GM12878 (cell line): ENCODE measurements around the gene AASDH. TPM values are rescaled to one million over a fixed set of nuclear protein-coding genes. Genes with fewer than 3 reads are reported as not detected.

ENCODE experiments used
- ATAC-seq: fragments of 200-7000 bp; cut with Tn5 transposase; 3 replicates; pipeline ENCODE4 v1.9.1; 2020; ENCODE audit warnings: mild to moderate bottlenecking, moderate library complexity
- BruUV-seq: library from RNA; stranded (reverse); fragments of 400-500 nt; replicated peaks from 2 replicates; lab custom pipeline; 2021; lab: Mats Ljungman, UMichigan
- CTCF ChIA-PET: fragments of 300-600 bp; sonication (Branson Sonifier 250); formaldehyde crosslinking; extraction: SDS; loops from one replicate; lab custom pipeline; 2021; ENCODE audit warnings: inconsistent platforms; lab: Yijun Ruan, JAX
- POLR2A ChIA-PET: fragments of 350-600 bp; formaldehyde crosslinking; extraction: SDS; loops from one replicate; lab custom pipeline; 2021; ENCODE audit warnings: inconsistent platforms; lab: Charles Lee
- RAD21 ChIA-PET: fragments of 300-600 bp; sonication (Branson Sonifier 250); formaldehyde crosslinking; loops from one replicate; lab custom pipeline; 2023; ENCODE audit warnings: antibody characterized with exemption; ENCODE audit not compliant: unreplicated experiment; lab: Charles Lee
- SMC1A ChIA-PET: fragments of 300-600 bp; sonication (Branson Sonifier 250); formaldehyde crosslinking; loops from one replicate; lab custom pipeline; 2023; ENCODE audit not compliant: unreplicated experiment, uncharacterized antibody; lab: Charles Lee
- DNase-seq: peaks from one replicate; pipeline ENCODE4 v3.0.0-alpha.2; 2011; ENCODE audit warnings: low read depth, low spot score
- FAIRE-seq: peaks from 3 replicates; lab custom pipeline; 2011; peaks lifted over from hg19 to GRCh38; lab: Jason Lieb, UNC
- H2AFZ ChIP-seq: 2 replicates; pipeline ENCODE4 v1.6.0; 2011; ENCODE audit warnings: low read depth, low read length, control low read depth; ENCODE audit not compliant: control insufficient read depth
- H3K27ac ChIP-seq: 2 replicates; pipeline ENCODE4 v1.5.1; 2011; ENCODE audit warnings: control low read depth; ENCODE audit not compliant: control insufficient read depth, insufficient read depth
- H3K27me3 ChIP-seq, 2 experiments: replicated peaks in 1 of 2; 2 replicates each; pipeline versions ENCODE4 v1.6.0 to v1.6.1; 2011; ENCODE audit warnings: low read length in 1 of 2; ENCODE audit not compliant: control insufficient read depth in 2 of 2, insufficient read depth in 2 of 2
- H3K36me3 ChIP-seq, 2 experiments: 2 replicates each; pipeline ENCODE4 v1.5.1; 2011; ENCODE audit warnings: low read length in 1 of 2; ENCODE audit not compliant: control insufficient read depth in 2 of 2, insufficient read depth in 2 of 2
- H3K4me1 ChIP-seq: 2 replicates; pipeline ENCODE4 v1.6.1; 2011; ENCODE audit warnings: mild to moderate bottlenecking, low read length, moderate library complexity, mixed read lengths; ENCODE audit not compliant: control insufficient read depth, insufficient read depth
- H3K4me2 ChIP-seq: 2 replicates; pipeline ENCODE4 v1.6.0; 2011; ENCODE audit warnings: control low read depth; ENCODE audit not compliant: control insufficient read depth, insufficient read depth
- H3K4me3 ChIP-seq: fragments of 200-600 bp; sonication (generic); 2 replicates; pipeline ENCODE4 v1.5.1; 2016
- H3K79me2 ChIP-seq: 2 replicates; pipeline ENCODE4 v1.6.0; 2011; ENCODE audit warnings: low read length; ENCODE audit not compliant: control insufficient read depth, insufficient read depth
- H3K9ac ChIP-seq: 2 replicates; pipeline ENCODE4 v1.8.0; 2011; ENCODE audit warnings: low read length, control low read depth, mixed read lengths; ENCODE audit not compliant: control insufficient read depth, insufficient read depth
- H3K9me3 ChIP-seq: replicated peaks from 3 replicates; pipeline ENCODE4 v1.5.1; 2011; ENCODE audit warnings: mild to moderate bottlenecking, low read length; ENCODE audit not compliant: control insufficient read depth, insufficient read depth
- H4K20me1 ChIP-seq: 2 replicates; pipeline ENCODE4 v1.6.0; 2011; ENCODE audit not compliant: control insufficient read depth, insufficient read depth
- ASH2L ChIP-seq: fragments of 300-600, 200-600 bp; sonication (generic); IDR thresholded peaks from 2 replicates; pipeline ENCODE4 v1.6.1; 2017; ENCODE audit warnings: low read depth, mild to moderate bottlenecking, borderline replicate concordance
- CREB1 ChIP-seq: IDR thresholded peaks from 2 replicates; pipeline ENCODE4 v1.6.1; 2012; ENCODE audit warnings: low read depth, mild to moderate bottlenecking, inconsistent platforms
- FOS ChIP-seq: IDR thresholded peaks from 3 replicates; pipeline ENCODE4 v1.6.1; 2011; ENCODE audit warnings: borderline replicate concordance; ENCODE audit not compliant: insufficient read length; ENCODE audit errors: extremely low read depth
- IKZF1 ChIP-seq: fragments of 450-650 bp; conservative IDR thresholded peaks from 2 replicates; pipeline ENCODE4 v1.6.1; 2017; ENCODE audit warnings: antibody characterized with exemption, mild to moderate bottlenecking
- IRF3 ChIP-seq: fragments of 450-650 bp; IDR thresholded peaks from 2 replicates; pipeline ENCODE4 v1.6.1; 2014; ENCODE audit warnings: mild to moderate bottlenecking
- KLF5 ChIP-seq: fragments of 450-650 bp; IDR thresholded peaks from 2 replicates; pipeline ENCODE4 v1.6.1; 2014; ENCODE audit warnings: mild to moderate bottlenecking; ENCODE audit not compliant: partially characterized antibody
- LARP7 ChIP-seq: fragments of 450-650 bp; IDR thresholded peaks from 2 replicates; pipeline ENCODE4 v1.6.1; 2017; ENCODE audit warnings: mild to moderate bottlenecking
- RAD21 ChIP-seq: IDR thresholded peaks from 2 replicates; pipeline ENCODE4 v1.6.1; 2011; ENCODE audit warnings: mild to moderate bottlenecking, low read depth, low read length, moderate library complexity; ENCODE audit not compliant: insufficient read depth
- SPI1 ChIP-seq: IDR thresholded peaks from 2 replicates; pipeline ENCODE4 v1.6.1; 2011; ENCODE audit warnings: low read depth, mild to moderate bottlenecking, low read length, moderate library complexity, borderline replicate concordance; ENCODE audit not compliant: insufficient read depth
- WGBS: methylation state at CpG from one replicate; pipeline ENCODE4 v1.1.6; 2016; ENCODE audit warnings: low lambda C conversion rate; ENCODE audit not compliant: insufficient replicate concordance, insufficient coverage; ENCODE audit errors: missing lambda C conversion rate; 5-methylcytosine and 5-hydroxymethylcytosine counted together
- in situ Hi-C: fragments of 300-500 bp; cut with MboI; formaldehyde crosslinking; loops from 9 replicates; pipeline ENCODE4 v1.14.3; 2018; ENCODE audit warnings: mixed read lengths
- intact Hi-C: fragments of 100-400 bp; cut with micrococcal nuclease; formaldehyde crosslinking; loops from one replicate; pipeline ENCODE4 v1.14.2; 2022; ENCODE audit not compliant: unreplicated experiment
- polyA plus RNA-seq, 11 experiments: library from polyadenylated mRNA; depleted of rRNA in 4 of 11; unstranded in 6 of 11; stranded (reverse) in 5 of 11; fragments of >200 nt; fragmentation: Nextera tagmentation in 4 of 11; fragmentation: Illumina TruSeq in 1 of 11; extraction: Ambion mirVana in 4 of 11; extraction: Trizol in 1 of 11; gene quantifications; 1 replicate in 1 of 11; 2 replicates in 10 of 11; pipeline versions ENCODE4 v1.2.1 to v1.2.3, GENCODE V29; 2011 to 2016; ENCODE audit warnings: inconsistent platforms in 2 of 11, missing spikeins in 2 of 11, low read depth in 1 of 11
- total RNA-seq, 4 experiments: library from RNA; depleted of rRNA in 3 of 4; stranded (reverse); fragments of >200 nt in 3 of 4; fragmentation: Illumina TruSeq in 1 of 4; extraction: Trizol in 1 of 4; gene quantifications; 2 replicates each; pipeline versions ENCODE4 v1.2.1 to v1.2.3, GENCODE V29; 2013 to 2021
- TF ChIP-seq, protein P1 (sequence below): fragments of 450-650 bp; IDR thresholded peaks from 2 replicates; pipeline ENCODE4 v1.6.1; 2018; ENCODE audit warnings: mild to moderate bottlenecking, low read depth, moderate library complexity; ENCODE audit not compliant: partially characterized antibody

The AASDH gene
- total and polyA plus RNA-seq, 10 of the 15 experiments (the other 5 are each of a cell fraction or from before 2014, with no cell fraction given) = 7.3 to 19.1 (median 11.3) TPM

- RAD21 ChIA-PET = no interaction called here
- CTCF ChIA-PET = interaction anchor here (0.8 to 1.2 kb wide), 2 partner anchors 9 to 20 kb away, joined by 3 to 4 read pairs; no protein-coding TSS in a partner anchor
- H3K9me3 ChIP-seq = no peaks in the 10 kb centered on the region
- SMC1A ChIA-PET = interaction anchor here (0.6 kb wide), 2 partner anchors 14 to 394 kb away, joined by 3 to 4 read pairs; no protein-coding TSS in a partner anchor
- intact Hi-C loops = no loop called here
- no peak for TF ChIP-seq LARP7
- no peak for TF ChIP-seq CREB1
- no peak for TF ChIP-seq SPI1
- no peak for TF ChIP-seq IRF3
- TF ChIP-seq FOS = no peak
- no peak for TF ChIP-seq IKZF1
- TF ChIP-seq KLF5 = no peak
- TF ChIP-seq, protein P1, sequence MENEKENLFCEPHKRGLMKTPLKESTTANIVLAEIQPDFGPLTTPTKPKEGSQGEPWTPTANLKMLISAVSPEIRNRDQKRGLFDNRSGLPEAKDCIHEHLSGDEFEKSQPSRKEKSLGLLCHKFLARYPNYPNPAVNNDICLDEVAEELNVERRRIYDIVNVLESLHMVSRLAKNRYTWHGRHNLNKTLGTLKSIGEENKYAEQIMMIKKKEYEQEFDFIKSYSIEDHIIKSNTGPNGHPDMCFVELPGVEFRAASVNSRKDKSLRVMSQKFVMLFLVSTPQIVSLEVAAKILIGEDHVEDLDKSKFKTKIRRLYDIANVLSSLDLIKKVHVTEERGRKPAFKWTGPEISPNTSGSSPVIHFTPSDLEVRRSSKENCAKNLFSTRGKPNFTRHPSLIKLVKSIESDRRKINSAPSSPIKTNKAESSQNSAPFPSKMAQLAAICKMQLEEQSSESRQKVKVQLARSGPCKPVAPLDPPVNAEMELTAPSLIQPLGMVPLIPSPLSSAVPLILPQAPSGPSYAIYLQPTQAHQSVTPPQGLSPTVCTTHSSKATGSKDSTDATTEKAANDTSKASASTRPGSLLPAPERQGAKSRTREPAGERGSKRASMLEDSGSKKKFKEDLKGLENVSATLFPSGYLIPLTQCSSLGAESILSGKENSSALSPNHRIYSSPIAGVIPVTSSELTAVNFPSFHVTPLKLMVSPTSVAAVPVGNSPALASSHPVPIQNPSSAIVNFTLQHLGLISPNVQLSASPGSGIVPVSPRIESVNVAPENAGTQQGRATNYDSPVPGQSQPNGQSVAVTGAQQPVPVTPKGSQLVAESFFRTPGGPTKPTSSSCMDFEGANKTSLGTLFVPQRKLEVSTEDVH = no peak
- TF ChIP-seq ASH2L = no peak
- TF ChIP-seq RAD21 = no peak
- TF ChIP-seq, all 136 proteins: peak for 0
- POLR2A ChIA-PET = interaction anchor here (0.6 to 1.9 kb wide), 4 partner anchors 11 to 53 kb away, joined by 3 to 6 read pairs (median 4); partner anchors contain the start of gene AASDH
- no peak for ATAC-seq
- no TSS peak for BruUV-seq
- no peak overlapping the region for H2AFZ ChIP-seq
- no peak overlapping the region for H3K9ac ChIP-seq
- no peak overlapping the region for H3K4me3 ChIP-seq
- H4K20me1 ChIP-seq = no peaks in the 10 kb centered on the region
- H3K27ac ChIP-seq = no peak overlapping the region
- H3K4me2 ChIP-seq = no peak overlapping the region
- no peak for DNase-seq
- no peaks in the 10 kb centered on the region for H3K4me1 ChIP-seq
- peaks cover 2 to 14% of the 10 kb centered on the region in 2 experiments; a peak in 3 of 4 replicates for H3K36me3 ChIP-seq
- H3K79me2 ChIP-seq = peaks cover 8% of the 10 kb centered on the region
- H3K27me3 ChIP-seq = no peaks in the 10 kb centered on the region
- no peak for FAIRE-seq
- 100% methylated on average over 1 of the region's 1 CpG for WGBS
- in situ Hi-C loops = no loop called here
Observed at GRCh38 chr4:56405016-56405415, 17.7 kb upstream of the AASDH start.
